Thymus (tissue), 11 donors: ENCODE data around the gene RRBP1. TPM values are rescaled to one million over a fixed set of nuclear protein-coding genes. Genes with fewer than 3 reads are reported as not detected.

Source experiments
- DNase-seq, 9 donors: peaks; one replicate each; pipeline ENCODE4 v3.0.0-alpha.2; 2013; ENCODE audit warnings: low spot score in 9 of 9, low read depth in 6 of 9, missing footprints in 1 of 9
- H3K27ac ChIP-seq, 2 donors: one replicate each; pipeline ENCODE4 v1.5.1; 2013; ENCODE audit warnings: control low read depth in 1 of 2, low read depth in 1 of 2, low read length in 1 of 2, mild to moderate bottlenecking in 1 of 2, moderate library complexity in 1 of 2
- H3K27me3 ChIP-seq, 2 donors: one replicate each; pipeline ENCODE4 v1.5.1; 2013; ENCODE audit warnings: low read length in 1 of 2; ENCODE audit not compliant: control insufficient read depth in 2 of 2, insufficient read depth in 1 of 2
- H3K36me3 ChIP-seq, 2 donors: one replicate each; pipeline ENCODE4 v1.5.1; 2013; ENCODE audit warnings: low read length in 1 of 2, mild to moderate bottlenecking in 1 of 2, moderate library complexity in 1 of 2; ENCODE audit not compliant: control insufficient read depth in 2 of 2, insufficient read depth in 2 of 2
- H3K4me1 ChIP-seq, 2 donors: one replicate each; pipeline ENCODE4 v1.5.1; 2013; ENCODE audit warnings: low read length in 2 of 2; ENCODE audit not compliant: control insufficient read depth in 2 of 2, insufficient read depth in 2 of 2
- H3K4me3 ChIP-seq, 2 donors: one replicate each; pipeline ENCODE4 v1.5.1; 2013; ENCODE audit warnings: low read length in 2 of 2, control low read depth in 1 of 2, mild to moderate bottlenecking in 1 of 2
- H3K9me3 ChIP-seq, 2 donors: one replicate each; pipeline ENCODE4 v1.5.1; 2013; ENCODE audit warnings: low read length in 1 of 2, mild to moderate bottlenecking in 1 of 2; ENCODE audit not compliant: control insufficient read depth in 2 of 2, insufficient read depth in 1 of 2
- WGBS: extraction: QIAGEN DNeasy Blood & Tissue Kit; methylation state at CpG from one replicate; pipeline ENCODE4 v1.1.7; 2013; 5-methylcytosine and 5-hydroxymethylcytosine counted together
- polyA plus RNA-seq: library from polyadenylated mRNA; stranded (reverse); fragments of 200-250 nt; gene quantifications from one replicate; pipeline ENCODE4 v1.2.3, GENCODE V29; 2013
- total RNA-seq: library from RNA; stranded (reverse); fragments of 120-200 nt; gene quantifications from one replicate; pipeline ENCODE4 v1.2.4, GENCODE V29; 2013
- donor health status: healthy.

RRBP1 gene
- total and polyA plus RNA-seq, 2 donors, result 20.7 to 24.2 TPM

DNA sequence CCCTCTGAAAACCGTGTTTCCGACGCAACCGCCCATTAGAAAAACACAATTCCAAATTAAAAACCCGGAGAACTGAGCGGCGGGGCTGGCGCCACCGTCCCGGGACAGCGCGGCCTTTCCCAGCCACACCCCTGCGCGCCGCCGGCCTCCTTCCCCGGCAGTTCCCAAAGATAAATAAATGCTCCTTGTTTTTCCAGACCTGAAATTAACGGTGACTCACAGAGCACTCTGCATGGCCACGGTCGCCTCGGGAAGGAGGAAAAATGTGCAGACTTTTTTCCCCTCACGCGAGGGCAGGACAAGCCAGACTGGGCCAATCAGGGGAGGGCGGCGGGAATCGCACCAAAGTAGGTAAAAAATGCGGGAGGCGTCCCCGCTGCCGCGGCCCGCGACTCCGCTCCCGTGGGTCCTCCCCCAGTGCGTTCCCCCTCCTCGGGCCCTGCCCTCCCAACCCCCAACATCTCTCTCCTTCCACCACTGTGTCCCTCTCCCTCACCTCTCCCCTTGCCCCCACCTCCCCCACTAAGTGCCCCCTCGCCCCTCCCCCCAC is 113.0 kb downstream of the RRBP1 start:
- peaks cover 2 to 14% of the 10 kb centered on the region in 2 donors for H3K4me1 ChIP-seq
- WGBS, result 6% methylated on average over 38 of the region's 38 CpGs

DNA sequence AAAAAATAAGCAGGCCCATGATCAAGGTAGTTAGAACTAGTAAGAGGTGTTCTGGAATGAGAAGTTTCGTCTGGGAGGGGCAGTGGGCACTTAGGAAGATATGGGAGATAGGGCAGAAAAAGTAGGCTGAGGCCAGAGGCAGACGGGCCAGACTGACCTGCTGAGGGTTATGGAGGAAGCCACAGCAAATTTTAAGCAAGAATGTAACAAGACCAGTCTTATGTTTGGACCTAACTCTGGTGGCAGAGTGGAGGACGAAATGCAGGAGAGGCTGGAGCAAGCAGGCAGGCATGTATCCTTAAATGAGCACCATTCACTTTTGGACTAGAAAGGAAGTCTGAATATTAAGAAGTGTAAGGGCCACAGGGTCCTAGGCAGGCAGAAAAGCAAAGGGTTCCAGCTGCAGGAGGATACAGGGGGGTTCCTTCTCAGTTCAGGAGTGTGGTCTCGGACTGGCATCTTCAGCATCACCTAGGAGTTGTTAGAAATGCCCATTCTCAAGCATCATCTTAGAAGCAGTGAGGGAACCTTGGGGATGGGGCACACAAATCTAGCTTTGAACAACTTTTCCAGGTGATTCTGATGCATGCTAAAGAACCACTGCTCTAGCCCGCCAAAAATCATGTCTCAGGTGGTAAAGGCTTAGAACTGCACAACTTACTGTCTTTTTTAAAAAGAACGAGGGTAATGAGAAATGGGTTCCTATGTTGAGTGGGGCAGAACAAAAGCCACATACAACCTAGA is 113.8 kb downstream of the RRBP1 start:
- Histone ChIP-seq H3K27me3 (peaks cover 15 to 23% of the 10 kb centered on the region in 2 donors), H3K27ac (no peak overlapping the region), H3K4me3 (no peak overlapping the region), H3K9me3 (no peaks in the 10 kb centered on the region), H3K36me3 (no peaks in the 10 kb centered on the region), H3K4me1 (peaks cover 2 to 14% of the 10 kb centered on the region in 2 donors)
- WGBS, result 89% methylated on average over 6 of the region's 6 CpGs
- DNase-seq, result no peak

More for the DNA sequence above, 113.0 kb downstream of the RRBP1 start:
- no peaks in the 10 kb centered on the region for H3K36me3 ChIP-seq
- peak overlapping the region; percentile 8 to 87 for H3K4me3 ChIP-seq
- H3K9me3 ChIP-seq, result no peaks in the 10 kb centered on the region
- peak in 2 of 9 donors; percentile 14 to 22 for DNase-seq
- H3K27ac ChIP-seq, result no peak overlapping the region
- H3K27me3 ChIP-seq, result peaks cover 15 to 23% of the 10 kb centered on the region in 2 donors

- no peaks in the 10 kb centered on the region for H3K9me3 ChIP-seq
- no peak for DNase-seq
- 95% methylated on average over 3 of the region's 3 CpGs for WGBS
- H3K27me3 ChIP-seq, result peaks cover 15 to 23% of the 10 kb centered on the region in 2 donors
- no peaks in the 10 kb centered on the region for H3K36me3 ChIP-seq
- H3K27ac ChIP-seq, result no peak overlapping the region
- no peak overlapping the region for H3K4me3 ChIP-seq
- H3K4me1 ChIP-seq, result peaks cover 2 to 11% of the 10 kb centered on the region in 2 donors
These were observed 115.7 kb downstream of the RRBP1 start for GRCh38 chr20:17566345-17566744.

- DNase-seq, result no peak
- H3K4me1 ChIP-seq, result peaks cover 2 to 8% of the 10 kb centered on the region in 2 donors
- 96% methylated on average over 4 of the region's 4 CpGs for WGBS
- H3K4me3 ChIP-seq, result no peak overlapping the region
- no peak overlapping the region for H3K27ac ChIP-seq
- H3K9me3 ChIP-seq, result no peaks in the 10 kb centered on the region
- peaks cover 15 to 23% of the 10 kb centered on the region in 2 donors for H3K27me3 ChIP-seq
- no peaks in the 10 kb centered on the region for H3K36me3 ChIP-seq
These were observed 116.7 kb downstream of the RRBP1 start for GRCh38 chr20:17565169-17565845.

Other genes starting within 250 kb of the RRBP1 start
- gene BFSP1, start 150.9 kb downstream of the RRBP1 start, total RNA-seq, result 0.57 TPM
- gene BFSP1, start 150.9 kb downstream of the RRBP1 start, polyA plus RNA-seq, result 0.27 TPM
- gene DSTN, start 112.2 kb downstream of the RRBP1 start, total RNA-seq, result 60.7 TPM
- 310 TPM for gene DSTN, start 112.2 kb downstream of the RRBP1 start, polyA plus RNA-seq
- gene BANF2, start 17.7 kb upstream of the RRBP1 start, total RNA-seq, result 0.14 TPM
- 0.25 TPM for gene BANF2, start 17.7 kb upstream of the RRBP1 start, polyA plus RNA-seq